ENCODE measurements around the gene TRUB1.

Gene TRUB1

DNA sequence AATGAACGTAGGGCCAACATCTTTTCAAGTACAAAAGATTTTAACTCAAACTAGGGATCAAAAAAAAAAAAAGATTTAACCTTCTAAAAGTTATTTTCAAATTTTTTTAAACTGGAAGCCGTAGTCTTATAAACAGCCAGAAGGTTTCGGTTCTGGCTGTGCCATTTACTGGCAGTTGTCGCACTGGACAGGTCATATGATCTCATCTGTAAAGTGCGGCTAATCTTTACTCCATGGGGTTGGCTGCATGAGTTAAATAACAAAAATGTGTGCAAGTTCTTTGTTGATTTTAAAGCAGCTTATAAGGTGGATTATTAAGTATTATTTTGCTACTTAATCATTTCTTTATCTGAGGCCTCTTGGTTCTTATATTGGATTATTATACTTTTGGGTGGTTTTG lies 36.6 kb downstream of the TRUB1 start:
- DNase-seq (ENCODE audit: low spot score) (no peak), FAIRE-seq (no peak)

DNA sequence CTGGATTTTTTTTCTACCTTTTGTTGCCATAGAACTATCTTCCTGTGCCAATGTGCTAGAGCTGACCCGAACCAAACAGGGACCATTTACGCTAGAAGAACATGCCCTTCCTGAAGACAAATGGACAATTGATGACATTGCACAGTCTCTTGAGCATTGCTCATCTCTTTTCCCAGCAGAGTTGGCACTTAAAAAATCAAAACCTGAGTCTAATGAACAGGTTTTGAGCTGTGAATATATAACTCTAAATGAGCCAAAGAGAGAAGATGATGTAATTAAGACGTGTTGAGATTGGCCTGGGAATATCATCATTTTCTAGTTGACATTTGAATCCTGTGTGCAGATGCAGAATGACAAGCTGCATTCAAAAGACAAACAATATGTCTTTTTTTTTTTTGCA lies 37.1 kb downstream of the TRUB1 start:
- DNase-seq (ENCODE audit: low spot score), result no peak

GRCh38 chr10:114982989-114983388 lies 45.0 kb downstream of the TRUB1 start:
- peak; percentile 51 for FAIRE-seq
- no peak for DNase-seq (ENCODE audit: low spot score)

More for the DNA sequence above, 37.1 kb downstream of the TRUB1 start:
- FAIRE-seq, result no peak

- DNase-seq (ENCODE audit: low spot score) (no peak), FAIRE-seq (no peak)
Observed at GRCh38 chr10:114987995-114988394, 50.0 kb downstream of the TRUB1 start.

GRCh38 chr10:114990586-114990985 lies 52.6 kb downstream of the TRUB1 start:
- DNase-seq (ENCODE audit: low spot score) (no peak), FAIRE-seq (no peak)

DNA sequence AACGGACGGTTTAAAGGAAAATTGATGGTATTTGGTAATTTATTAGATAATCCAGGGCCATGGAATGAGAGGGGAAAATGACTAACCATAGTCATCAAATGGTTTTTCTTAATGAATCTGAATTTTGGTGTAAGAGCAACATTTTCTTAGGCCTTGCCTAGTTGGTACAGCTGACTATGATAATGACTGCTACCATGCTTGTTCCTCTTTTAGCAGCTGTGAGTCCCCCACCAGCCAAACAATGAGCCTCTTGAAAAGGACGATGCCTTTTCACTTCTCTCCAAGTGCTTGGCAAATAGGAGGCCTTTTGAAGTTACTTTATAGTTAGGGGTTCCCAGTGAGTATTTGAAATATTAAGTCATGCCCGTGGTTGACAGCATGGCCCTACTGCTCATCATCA lies 53.0 kb downstream of the TRUB1 start:
- DNase-seq (ENCODE audit: low spot score) (no peak), FAIRE-seq (no peak)

DNA sequence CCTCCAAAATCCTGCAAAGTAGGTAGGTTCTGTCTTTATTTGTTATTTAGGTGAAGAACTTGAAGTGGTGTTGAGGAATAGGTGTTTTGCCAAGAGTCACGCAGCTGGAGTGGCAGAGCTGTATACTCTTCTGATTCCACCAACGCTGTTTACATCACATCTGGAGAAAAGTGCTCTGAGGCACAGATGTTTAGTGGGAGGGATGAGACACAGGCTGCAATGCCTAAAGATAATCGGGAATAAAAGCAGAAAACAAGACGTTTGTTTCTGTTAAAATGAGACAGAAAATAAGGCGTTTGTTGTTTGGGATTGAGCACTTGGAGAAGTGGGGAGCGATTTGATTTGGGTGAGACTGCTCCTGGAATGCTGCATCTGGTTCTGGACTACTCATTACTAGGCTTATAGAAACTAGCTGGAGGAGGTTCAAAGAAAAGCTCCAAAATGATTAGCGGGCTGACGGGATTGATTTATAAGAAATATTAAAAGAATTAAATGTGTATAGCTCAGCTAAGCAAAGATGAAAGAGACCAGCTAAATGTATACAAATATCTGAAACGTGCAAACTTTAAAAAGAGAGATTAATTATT lies 54.3 kb downstream of the TRUB1 start:
- FAIRE-seq (no peak), DNase-seq (ENCODE audit: low spot score) (no peak)

GRCh38 chr10:114995468-114996247 lies 57.7 kb downstream of the TRUB1 start:
- DNase-seq (ENCODE audit: low spot score), result no peak
- FAIRE-seq, result no peak

DNA sequence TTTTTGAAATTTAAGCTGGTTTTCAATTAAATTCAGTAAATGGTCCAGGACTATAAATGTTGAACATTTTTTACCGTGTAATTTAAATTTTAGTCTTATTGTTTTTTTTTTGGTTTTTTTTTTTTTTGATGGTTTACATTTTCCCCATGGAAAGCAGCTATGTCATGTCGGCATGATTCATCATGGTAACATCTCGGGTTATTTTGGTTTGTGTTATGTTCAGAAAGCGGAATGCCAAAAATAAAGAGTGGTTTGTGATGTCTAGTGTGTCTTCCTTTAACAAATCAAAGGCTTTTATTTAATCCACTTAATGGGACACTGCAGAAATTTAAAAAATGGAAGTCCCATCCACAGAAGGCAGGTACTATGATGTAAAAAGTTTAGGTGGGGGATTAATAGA lies 58.5 kb downstream of the TRUB1 start:
- no peak for DNase-seq (ENCODE audit: low spot score)

DNA sequence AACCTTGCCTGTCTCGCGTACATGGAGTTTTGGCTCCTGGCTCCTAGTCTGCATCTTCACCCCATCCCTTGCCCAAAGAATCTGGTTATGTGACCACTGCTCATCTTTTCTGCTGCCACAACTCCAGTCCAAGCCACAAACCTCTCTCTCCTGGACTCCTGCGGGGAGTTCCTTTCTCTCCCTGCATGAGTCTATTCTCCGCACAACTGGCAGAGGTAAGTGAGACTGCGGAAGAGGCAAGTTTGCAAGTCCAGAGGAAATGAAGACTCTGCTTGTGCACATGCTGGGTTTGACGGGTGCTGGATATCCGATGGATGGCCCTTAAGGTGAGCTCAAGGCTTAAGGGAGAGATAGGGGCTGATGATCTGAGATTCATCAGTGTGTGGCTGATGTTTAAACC lies 61.0 kb downstream of the TRUB1 start:
- DNase-seq (ENCODE audit: low spot score), result no peak
- no peak for FAIRE-seq

More for the DNA sequence above, 58.5 kb downstream of the TRUB1 start:
- FAIRE-seq, result no peak

DNA sequence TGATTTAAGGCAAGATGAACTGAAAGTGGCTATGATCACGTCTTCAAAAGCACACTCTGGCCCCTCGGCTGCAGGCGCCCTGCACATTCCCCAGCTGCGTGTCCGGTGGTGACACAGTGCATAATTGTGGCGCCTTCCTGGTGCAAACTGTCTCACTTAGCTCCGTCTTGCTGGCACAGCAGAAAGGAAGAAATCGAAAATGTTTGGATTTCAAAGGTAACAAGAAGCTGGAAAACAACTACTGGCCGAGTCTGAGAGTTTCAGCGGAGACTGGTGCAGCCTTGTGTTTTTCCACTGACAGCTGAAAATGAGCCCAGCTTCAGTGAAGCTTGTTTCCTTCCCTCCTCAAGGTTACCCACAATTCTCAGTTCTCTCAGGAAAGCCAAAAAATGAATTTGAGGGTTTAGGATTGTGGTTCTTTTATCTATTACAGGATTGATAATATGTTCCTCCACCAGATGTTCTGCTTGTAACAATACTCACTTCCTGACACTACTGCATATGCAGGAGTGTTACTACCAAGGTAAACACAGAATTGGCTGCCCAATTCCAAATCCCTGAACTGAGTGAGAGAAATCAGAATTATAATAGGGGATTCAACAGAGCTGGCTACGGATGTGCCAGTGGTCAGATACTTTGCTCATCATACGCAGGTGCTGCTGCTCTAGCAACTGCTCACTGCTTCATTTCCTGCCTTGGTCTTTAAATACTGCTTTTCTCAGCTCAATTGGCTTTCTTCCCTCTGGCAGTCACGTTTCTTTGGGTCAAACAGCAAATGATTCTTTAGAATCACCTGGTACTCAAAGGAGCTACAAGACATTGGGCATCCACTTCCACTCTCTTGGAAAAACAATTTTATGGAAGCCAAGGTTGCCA lies 63.7 kb downstream of the TRUB1 start:
- DNase-seq (ENCODE audit: low spot score) (peak; percentile 41), FAIRE-seq (no peak)

DNA sequence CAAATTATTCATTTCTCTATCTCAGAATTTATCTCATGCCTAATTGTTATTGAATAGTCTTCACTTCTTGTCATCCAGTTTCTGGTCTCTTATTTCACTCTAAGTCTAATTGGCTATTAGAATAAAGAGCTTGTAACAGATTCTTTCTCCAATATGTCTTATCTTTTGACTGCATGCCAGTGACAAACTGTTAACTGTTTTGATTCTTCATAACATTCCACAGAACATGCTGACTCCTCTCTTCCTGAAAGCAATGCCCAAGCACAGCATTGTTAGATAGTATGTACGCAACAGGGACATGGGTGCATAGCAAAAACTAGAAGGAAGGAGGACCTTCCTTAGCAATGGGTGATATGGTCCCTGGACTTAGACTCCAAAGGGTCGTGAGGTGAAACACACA lies 65.4 kb downstream of the TRUB1 start:
- FAIRE-seq (no peak), DNase-seq (ENCODE audit: low spot score) (no peak)

DNA sequence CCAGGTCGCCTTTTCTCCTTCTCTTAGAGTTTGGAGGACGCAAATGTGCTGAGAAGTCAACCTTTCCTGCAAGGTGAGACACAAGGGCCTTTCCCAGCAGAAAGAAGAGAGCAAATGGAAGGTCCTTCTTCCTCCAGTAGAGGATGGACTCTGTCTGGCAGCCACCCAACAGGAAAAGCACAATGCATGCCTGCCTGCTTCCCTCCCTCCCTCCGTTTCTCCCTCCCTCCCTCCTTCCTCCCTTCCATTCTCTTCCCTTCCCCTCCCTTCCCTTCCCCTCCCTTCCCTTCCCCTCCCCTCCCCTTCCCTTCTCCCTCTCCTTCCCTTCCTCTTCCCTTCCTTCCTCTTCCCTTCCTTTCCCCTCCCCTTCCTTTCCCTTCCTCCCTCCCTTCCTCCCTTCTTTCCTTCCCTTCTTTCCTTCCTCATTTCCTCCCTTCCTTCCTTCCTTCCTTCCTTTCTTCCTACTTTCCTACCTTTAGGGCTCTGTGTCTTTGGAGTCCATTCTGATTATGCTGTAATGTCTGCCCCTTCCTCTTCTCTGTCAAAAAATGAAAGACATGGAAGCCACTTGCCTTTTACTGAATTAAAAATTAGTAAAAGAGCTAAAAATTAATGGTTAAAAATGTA lies 66.4 kb downstream of the TRUB1 start:
- DNase-seq (ENCODE audit: low spot score), result no peak
- FAIRE-seq, result no peak

- FAIRE-seq, result no peak
- no peak for DNase-seq (ENCODE audit: low spot score)
Observed at GRCh38 chr10:115005771-115006170, 67.8 kb downstream of the TRUB1 start.

DNA sequence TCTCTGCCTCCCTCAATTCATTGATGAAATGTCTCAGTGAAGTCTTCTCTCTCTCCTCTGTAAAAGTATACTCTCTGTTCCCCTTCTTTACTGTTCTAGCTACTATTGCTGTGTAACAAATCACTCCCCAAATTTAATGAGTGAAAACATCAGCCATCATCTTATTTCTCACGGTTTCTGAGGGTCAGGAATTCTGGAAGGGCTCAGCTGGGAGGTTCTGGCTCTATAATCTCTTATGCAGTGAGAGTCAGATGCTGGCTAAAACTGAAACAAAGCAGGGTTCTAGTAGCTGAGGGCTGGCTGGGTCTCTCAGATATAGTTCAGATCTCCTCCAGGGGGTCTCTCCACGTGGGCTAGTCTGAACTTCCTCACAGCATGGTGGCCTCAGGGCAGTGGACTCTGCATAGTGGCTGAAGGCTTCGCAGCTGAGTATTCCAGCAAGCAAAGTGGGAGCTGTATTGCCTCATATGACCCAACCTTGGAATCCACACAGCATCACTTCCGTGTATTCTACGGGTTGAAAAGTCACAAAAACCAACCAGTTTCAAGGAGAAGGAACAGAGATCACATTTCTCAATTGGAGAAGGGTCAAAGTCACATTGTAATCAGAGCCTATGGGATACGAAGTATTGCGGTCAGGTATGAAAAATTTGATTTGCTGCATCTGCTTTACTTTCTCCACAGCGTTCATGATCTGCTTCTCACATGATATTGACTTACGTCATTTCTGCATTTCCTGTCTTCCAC lies 80.4 kb downstream of the TRUB1 start:
- FAIRE-seq (no peak), DNase-seq (ENCODE audit: low spot score) (no peak)

- DNase-seq (ENCODE audit: low spot score) (no peak), FAIRE-seq (no peak)
Observed at GRCh38 chr10:115020449-115020848, 82.5 kb downstream of the TRUB1 start.

GRCh38 chr10:115022733-115023132 lies 84.7 kb downstream of the TRUB1 start:
- DNase-seq (ENCODE audit: low spot score) (no peak), FAIRE-seq (no peak)

- DNase-seq (ENCODE audit: low spot score) (no peak), FAIRE-seq (no peak)
Observed at GRCh38 chr10:115023715-115024114, 85.7 kb downstream of the TRUB1 start.

- DNase-seq (ENCODE audit: low spot score) (no peak), FAIRE-seq (no peak)
Observed at GRCh38 chr10:115024371-115024770, 86.4 kb downstream of the TRUB1 start.

- FAIRE-seq, result no peak
- DNase-seq (ENCODE audit: low spot score), result no peak
Observed at GRCh38 chr10:115026056-115026745, 88.2 kb downstream of the TRUB1 start.
